ENCODE measurements around the gene ANKRD6. TPM values are rescaled to one million over a fixed set of nuclear protein-coding genes. Genes with fewer than 3 reads are reported as not detected.

ANKRD6 gene
- total and polyA plus RNA-seq, 2 donors (not counting 3 experiments of a cell fraction or from before 2014, with no cell fraction given): 3.4 to 9.6 TPM

DNA sequence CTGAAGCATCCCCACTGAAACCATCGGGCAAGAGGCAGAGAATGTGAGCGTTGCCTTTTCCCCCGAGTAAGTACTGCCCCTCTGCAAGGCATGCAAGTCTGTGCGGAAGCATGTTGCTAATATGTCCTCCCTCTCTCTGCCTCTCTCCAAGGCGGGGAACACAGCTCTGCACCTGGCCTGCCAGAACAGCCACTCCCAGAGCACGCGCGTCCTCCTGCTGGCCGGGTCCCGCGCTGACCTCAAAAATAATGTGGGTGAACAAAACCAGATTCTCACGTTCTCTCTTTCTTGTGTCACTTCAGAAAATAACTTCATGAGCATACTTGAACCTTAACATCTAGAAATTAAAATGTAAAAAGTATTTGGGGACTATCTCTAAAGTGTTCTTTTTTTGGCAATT, 179.2 kb downstream of the ANKRD6 start:
- Histone ChIP-seq H4K20me1 (replicated peaks; ENCODE audit: control insufficient read depth, extremely low read depth, insufficient read depth, low read length) (no peaks in the 10 kb centered on the region), H3K9me1 (replicated peaks; ENCODE audit: control insufficient read depth, extremely low read depth, insufficient read depth, low read length) (no peaks in the 10 kb centered on the region), H3K4me1 (ENCODE audit: control insufficient read depth, extremely low read depth, insufficient read depth, low read length) (peaks cover 6% of the 10 kb centered on the region), H3K27ac (ENCODE audit: insufficient read depth, low read depth, low read length) (no peak overlapping the region), H3K4me2 (ENCODE audit: insufficient read depth, low read length) (no peak overlapping the region), H3K79me2 (ENCODE audit: control insufficient read depth, insufficient read depth, low read length) (no peaks in the 10 kb centered on the region), H3K36me3 (ENCODE audit: control insufficient read depth in 2 of 2, extremely low read depth in 1 of 2, insufficient read depth in 2 of 2, low read length in 2 of 2) (no peaks in the 10 kb centered on the region), H3K27me3 (ENCODE audit: control insufficient read depth in 2 of 2, insufficient read depth in 2 of 2, low read length in 2 of 2) (no peaks in the 10 kb centered on the region), H3K9ac (replicated peaks; ENCODE audit: extremely low read depth, insufficient read depth, low read length) (no peak overlapping the region), H3K4me3 (replicated peaks in 1 of 3; ENCODE audit: insufficient read depth in 1 of 3, low read depth in 1 of 3, low read length in 3 of 3) (no peak overlapping the region), H2AFZ (ENCODE audit: low read depth, low read length) (no peak overlapping the region), H3K9me3 (replicated peaks; ENCODE audit: control insufficient read depth, insufficient read depth, low read length) (no peaks in the 10 kb centered on the region)
- ChIA-PET CTCF (interaction anchor here (1.3 to 4.4 kb wide), 7 partner anchors 8 to 630 kb away, joined by 3 to 40 read pairs (median 5); partner anchors contain the start of gene ANKRD6), POLR2A (no interaction called here)
- FAIRE-seq (no peak), DNase-seq (ENCODE audit: low read depth, low spot score) (no peak)
- BruUV-seq (replicated peaks): no TSS peak
- TF ChIP-seq MYC (IDR thresholded peaks at IDR 0.05; ENCODE audit: low read depth, low read length) (no peak), EZH2 (IDR thresholded peaks at IDR 0.05; ENCODE audit: borderline replicate concordance, low read depth, low read length, severe bottlenecking) (no peak), GATA2 (IDR thresholded peaks at IDR 0.05; ENCODE audit: insufficient read depth, insufficient read length, low read depth, low read length) (no peak), FOS (IDR thresholded peaks at IDR 0.05; ENCODE audit: borderline replicate concordance, insufficient read depth, low read length) (no peak), POLR2A (IDR thresholded peaks at IDR 0.05; ENCODE audit: low read depth, low read length) (no peak), MAX (IDR thresholded peaks at IDR 0.05; ENCODE audit: insufficient read depth, insufficient read length) (no peak), JUN (IDR thresholded peaks at IDR 0.05; ENCODE audit: borderline replicate concordance, insufficient read depth, insufficient read length, low read depth) (no peak), POLR2AphosphoS5 (IDR thresholded peaks at IDR 0.05; ENCODE audit: insufficient read depth, low read depth, low read length) (no peak)
- TF ChIP-seq, protein P1, sequence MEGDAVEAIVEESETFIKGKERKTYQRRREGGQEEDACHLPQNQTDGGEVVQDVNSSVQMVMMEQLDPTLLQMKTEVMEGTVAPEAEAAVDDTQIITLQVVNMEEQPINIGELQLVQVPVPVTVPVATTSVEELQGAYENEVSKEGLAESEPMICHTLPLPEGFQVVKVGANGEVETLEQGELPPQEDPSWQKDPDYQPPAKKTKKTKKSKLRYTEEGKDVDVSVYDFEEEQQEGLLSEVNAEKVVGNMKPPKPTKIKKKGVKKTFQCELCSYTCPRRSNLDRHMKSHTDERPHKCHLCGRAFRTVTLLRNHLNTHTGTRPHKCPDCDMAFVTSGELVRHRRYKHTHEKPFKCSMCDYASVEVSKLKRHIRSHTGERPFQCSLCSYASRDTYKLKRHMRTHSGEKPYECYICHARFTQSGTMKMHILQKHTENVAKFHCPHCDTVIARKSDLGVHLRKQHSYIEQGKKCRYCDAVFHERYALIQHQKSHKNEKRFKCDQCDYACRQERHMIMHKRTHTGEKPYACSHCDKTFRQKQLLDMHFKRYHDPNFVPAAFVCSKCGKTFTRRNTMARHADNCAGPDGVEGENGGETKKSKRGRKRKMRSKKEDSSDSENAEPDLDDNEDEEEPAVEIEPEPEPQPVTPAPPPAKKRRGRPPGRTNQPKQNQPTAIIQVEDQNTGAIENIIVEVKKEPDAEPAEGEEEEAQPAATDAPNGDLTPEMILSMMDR (IDR thresholded peaks at IDR 0.05; ENCODE audit: extremely low read depth in 1 of 2, insufficient read depth in 1 of 2, low read depth in 1 of 2, low read length in 2 of 2): no peak
- dilution Hi-C loops (cut with MboI; ENCODE audit: extremely low pct_ligation_motif_present, low sequenced_read_pairs) (no loop called here), intact Hi-C loops (cut with micrococcal nuclease) (no loop called here)
